WI38 (cell line): Measurements from ENCODE around the gene IMMP2L.

Experiments used
- H3K4me3 ChIP-seq: 2 replicates; pipeline ENCODE4 v1.5.1; 2011; ENCODE audit warnings: low read depth, mild to moderate bottlenecking, control low read depth, low read length
- TF ChIP-seq, protein P1 (sequence below): IDR thresholded peaks from 2 replicates; pipeline ENCODE4 v1.5.1; 2012; ENCODE audit warnings: low read depth, mild to moderate bottlenecking, control low read depth, low read length

The IMMP2L gene

GRCh38 chr7:111137296-111138192, 424.7 kb downstream of the IMMP2L start:
- no peak overlapping the region for H3K4me3 ChIP-seq
- TF ChIP-seq, protein P1, sequence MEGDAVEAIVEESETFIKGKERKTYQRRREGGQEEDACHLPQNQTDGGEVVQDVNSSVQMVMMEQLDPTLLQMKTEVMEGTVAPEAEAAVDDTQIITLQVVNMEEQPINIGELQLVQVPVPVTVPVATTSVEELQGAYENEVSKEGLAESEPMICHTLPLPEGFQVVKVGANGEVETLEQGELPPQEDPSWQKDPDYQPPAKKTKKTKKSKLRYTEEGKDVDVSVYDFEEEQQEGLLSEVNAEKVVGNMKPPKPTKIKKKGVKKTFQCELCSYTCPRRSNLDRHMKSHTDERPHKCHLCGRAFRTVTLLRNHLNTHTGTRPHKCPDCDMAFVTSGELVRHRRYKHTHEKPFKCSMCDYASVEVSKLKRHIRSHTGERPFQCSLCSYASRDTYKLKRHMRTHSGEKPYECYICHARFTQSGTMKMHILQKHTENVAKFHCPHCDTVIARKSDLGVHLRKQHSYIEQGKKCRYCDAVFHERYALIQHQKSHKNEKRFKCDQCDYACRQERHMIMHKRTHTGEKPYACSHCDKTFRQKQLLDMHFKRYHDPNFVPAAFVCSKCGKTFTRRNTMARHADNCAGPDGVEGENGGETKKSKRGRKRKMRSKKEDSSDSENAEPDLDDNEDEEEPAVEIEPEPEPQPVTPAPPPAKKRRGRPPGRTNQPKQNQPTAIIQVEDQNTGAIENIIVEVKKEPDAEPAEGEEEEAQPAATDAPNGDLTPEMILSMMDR, result no peak

DNA sequence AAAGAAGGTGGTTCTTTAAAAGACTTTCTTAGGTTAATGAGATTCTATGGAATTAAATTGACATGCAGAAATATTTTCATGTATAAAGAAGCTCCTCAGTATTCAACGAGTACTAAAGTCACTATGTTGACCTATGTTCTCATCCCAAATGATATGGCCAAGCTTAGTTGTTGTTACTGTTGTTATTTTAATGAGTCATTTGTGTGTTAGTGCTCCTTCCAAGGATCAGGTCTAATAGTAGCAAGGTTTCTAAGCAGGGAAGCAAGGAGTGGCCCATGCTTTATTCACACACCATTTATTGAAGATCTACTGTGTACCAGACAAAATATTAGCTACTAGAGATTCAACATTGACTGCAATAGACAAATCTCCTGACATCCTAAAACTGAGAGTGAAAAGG, 429.5 kb downstream of the IMMP2L start:
- H3K4me3 ChIP-seq, result no peak overlapping the region
- TF ChIP-seq, protein P1, result no peak

GRCh38 chr7:111129435-111129834, 432.9 kb downstream of the IMMP2L start:
- TF ChIP-seq, protein P1, result no peak
- no peak overlapping the region for H3K4me3 ChIP-seq

- TF ChIP-seq, protein P1, result no peak
- no peak overlapping the region for H3K4me3 ChIP-seq
Observed at GRCh38 chr7:111126987-111127386, 435.3 kb downstream of the IMMP2L start.

GRCh38 chr7:111115966-111116365, 446.3 kb downstream of the IMMP2L start:
- H3K4me3 ChIP-seq, result no peak overlapping the region
- TF ChIP-seq, protein P1, result no peak

DNA sequence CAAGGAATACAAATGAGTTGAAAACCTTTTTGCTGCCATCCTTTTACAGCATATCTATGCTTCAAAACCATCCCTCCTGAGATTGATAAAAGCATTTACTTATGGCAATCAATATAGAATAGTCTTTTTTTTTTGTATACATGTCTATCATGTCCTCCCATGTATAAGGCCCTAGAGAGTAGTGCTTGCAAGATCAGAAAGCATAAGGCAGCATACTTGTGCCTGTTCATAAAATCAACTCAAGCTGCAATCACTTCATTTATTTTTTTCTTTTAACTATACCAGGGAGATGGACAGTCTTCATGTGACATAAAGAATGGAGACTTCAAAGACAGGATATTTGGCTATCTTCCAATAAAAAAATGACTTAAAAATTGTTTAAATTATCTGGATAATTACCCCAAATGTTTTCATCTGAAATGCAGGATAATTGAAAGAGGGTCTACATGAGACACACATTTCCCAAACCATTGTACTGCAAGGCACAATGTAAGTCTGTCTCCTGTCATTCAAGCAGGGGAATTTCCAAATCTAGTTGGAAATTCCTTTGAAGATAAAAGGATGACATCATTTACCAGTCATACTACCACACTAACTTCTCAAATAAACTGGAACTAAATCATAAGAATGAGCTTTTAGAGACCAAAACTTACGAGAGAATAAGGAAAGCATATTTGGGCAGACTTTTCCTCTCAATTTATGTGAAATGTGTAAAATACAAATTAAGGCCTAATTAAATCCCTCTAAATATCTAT, 448.9 kb downstream of the IMMP2L start:
- no peak overlapping the region for H3K4me3 ChIP-seq
- TF ChIP-seq, protein P1, result no peak

DNA sequence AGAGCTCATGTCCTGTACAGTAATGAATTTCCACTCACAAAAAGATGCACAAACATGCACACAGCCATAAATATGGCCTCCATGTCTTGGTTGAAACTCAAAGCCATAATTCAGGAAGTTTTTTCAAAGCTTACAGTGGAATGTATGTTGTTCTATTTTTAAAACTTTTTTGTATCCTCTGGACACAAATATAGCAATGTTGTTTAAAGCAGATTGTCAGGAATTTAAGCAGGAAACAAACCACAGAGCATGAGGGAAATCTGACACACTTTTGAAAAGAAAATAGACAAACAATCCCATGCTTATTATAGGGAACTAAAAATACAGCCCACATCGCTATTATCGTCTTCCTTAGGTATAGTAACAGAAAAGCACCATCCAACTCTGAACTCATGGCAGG, 449.9 kb downstream of the IMMP2L start:
- TF ChIP-seq, protein P1, result no peak
- no peak overlapping the region for H3K4me3 ChIP-seq
